Upper lobe of right lung (tissue), 1 donor: ENCODE measurements around the gene KRT6A. TPM values are rescaled to one million over a fixed set of nuclear protein-coding genes. Genes with fewer than 3 reads are reported as not detected.
A peak's percentile ranks its signal among the peaks of the same experiment; 100 is the strongest.
"Not testable (repeated sequence)": the region's sequence is repeated elsewhere in the genome, so short reads cannot be mapped to it uniquely, and the experiment has no call there.

Experiments
- ATAC-seq: fragments of 200-7000 bp; cut with Tn5 transposase; one replicate; pipeline ENCODE4 v1.9.1; 2020; ENCODE audit warnings: mild to moderate bottlenecking, moderate library complexity
- DNase-seq: peaks from one replicate; pipeline ENCODE4 v3.0.0-alpha.2; 2020
- H3K27ac ChIP-seq: fragments of 200-600 bp; one replicate; pipeline ENCODE4 v1.8.0; 2022
- H3K27me3 ChIP-seq: fragments of 200-600 bp; one replicate; pipeline ENCODE4 v1.8.0; 2022; ENCODE audit warnings: mild to moderate bottlenecking
- H3K36me3 ChIP-seq: fragments of 200-600 bp; one replicate; pipeline ENCODE4 v1.8.0; 2022
- H3K4me1 ChIP-seq: fragments of 200-600 bp; one replicate; pipeline ENCODE4 v1.8.0; 2022
- H3K4me3 ChIP-seq: fragments of 200-600 bp; one replicate; pipeline ENCODE4 v1.8.0; 2022; ENCODE audit warnings: mild to moderate bottlenecking
- H3K9me3 ChIP-seq: fragments of 200-600 bp; one replicate; pipeline ENCODE4 v1.8.0; 2022
- intact Hi-C: fragments of 100-400 bp; cut with DNase I; formaldehyde crosslinking; loops from one replicate; pipeline ENCODE4 v1.11.0; 2022
- total RNA-seq: library from RNA; stranded (reverse); fragmentation: NEBNext Ultra II Directional; extraction: Animal tissue kit (Norgen Biotek cat#: 25700); gene quantifications from one replicate; pipeline ENCODE4 v1.2.1, GENCODE V29; 2021
- TF ChIP-seq, protein P1 (sequence below): fragments of 200-600 bp; IDR thresholded peaks from one replicate; pipeline ENCODE4 v1.8.0; 2022; ENCODE audit warnings: antibody characterized with exemption
- donor health status: DM: no; HTN: yes; CAD: no; lungs with severe emphysema.

Gene KRT6A
- total RNA-seq, 1 donor from 2014 or later = 3.0 TPM

DNA sequence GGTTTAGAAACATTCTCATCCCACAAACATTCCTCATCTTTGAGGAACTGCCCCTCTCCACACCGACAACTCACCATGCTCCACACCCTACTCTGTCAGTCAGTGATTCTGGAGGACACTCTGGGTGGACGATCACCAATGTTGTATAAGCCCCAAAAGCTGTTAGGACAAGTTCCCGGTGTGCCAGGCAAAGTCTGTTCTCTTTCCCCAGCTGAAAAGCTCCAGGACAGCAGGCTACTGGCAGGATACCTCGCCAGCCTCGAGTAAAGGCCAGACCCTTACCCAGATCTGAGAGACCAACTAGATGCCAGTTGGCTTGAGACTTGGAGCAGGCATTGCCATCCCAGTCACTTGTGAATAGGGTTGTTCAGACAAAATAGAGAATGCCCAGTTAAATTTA lies 15.2 kb upstream of the KRT6A start:
- no peaks in the 10 kb centered on the region for H3K36me3 ChIP-seq
- peaks cover 10% of the 10 kb centered on the region for H3K27me3 ChIP-seq
- H3K4me3 ChIP-seq = no peak overlapping the region
- DNase-seq (no peak), ATAC-seq (no peak)
- intact Hi-C loops = no loop called here
- TF ChIP-seq, protein P1, sequence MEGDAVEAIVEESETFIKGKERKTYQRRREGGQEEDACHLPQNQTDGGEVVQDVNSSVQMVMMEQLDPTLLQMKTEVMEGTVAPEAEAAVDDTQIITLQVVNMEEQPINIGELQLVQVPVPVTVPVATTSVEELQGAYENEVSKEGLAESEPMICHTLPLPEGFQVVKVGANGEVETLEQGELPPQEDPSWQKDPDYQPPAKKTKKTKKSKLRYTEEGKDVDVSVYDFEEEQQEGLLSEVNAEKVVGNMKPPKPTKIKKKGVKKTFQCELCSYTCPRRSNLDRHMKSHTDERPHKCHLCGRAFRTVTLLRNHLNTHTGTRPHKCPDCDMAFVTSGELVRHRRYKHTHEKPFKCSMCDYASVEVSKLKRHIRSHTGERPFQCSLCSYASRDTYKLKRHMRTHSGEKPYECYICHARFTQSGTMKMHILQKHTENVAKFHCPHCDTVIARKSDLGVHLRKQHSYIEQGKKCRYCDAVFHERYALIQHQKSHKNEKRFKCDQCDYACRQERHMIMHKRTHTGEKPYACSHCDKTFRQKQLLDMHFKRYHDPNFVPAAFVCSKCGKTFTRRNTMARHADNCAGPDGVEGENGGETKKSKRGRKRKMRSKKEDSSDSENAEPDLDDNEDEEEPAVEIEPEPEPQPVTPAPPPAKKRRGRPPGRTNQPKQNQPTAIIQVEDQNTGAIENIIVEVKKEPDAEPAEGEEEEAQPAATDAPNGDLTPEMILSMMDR = no peak
- H3K9me3 ChIP-seq = peaks cover 6% of the 10 kb centered on the region
- no peak overlapping the region for H3K27ac ChIP-seq
- H3K4me1 ChIP-seq = no peaks in the 10 kb centered on the region

DNA sequence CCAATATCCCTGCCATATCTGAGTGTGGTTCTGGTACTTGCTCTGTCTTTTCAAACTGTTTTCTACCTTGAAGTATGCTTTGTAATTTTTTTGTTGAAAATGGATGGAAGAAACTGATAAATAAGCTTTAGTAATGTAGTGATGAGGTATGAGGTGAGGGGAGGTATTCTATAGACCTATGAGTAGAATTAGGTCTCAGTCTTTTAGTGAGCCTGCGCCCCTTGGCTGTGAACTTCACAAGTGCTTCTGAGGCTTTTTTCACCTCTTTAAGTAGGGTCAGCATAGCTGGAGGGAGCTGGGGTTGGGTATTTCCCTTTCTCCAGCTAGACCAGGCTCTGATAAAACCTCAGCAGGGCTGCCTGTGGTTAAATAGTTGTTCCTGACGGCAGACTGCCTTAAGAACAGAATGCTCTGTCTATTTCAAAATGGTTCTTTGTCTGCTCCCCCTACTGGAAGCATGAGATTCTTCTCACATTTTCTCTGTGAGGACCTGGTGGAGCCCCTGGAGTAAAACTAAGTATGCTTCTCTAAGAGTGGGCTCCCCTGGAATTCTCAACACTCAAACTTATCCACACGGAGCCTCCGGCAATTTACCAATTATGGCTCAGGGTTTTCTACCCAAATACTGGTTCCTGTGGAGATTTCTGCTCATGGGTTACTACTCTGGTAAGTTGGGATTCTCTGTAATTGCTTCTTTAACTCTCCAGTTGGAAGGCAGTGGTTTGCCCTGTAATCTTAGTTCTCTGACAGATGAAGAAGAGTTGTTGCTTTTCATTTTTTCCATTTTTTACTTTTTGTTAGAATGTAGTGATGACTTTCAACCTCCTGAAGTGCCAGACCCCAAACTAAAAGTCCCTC lies 14.0 kb upstream of the KRT6A start:
- H3K4me3 ChIP-seq = no peak overlapping the region
- H3K27me3 ChIP-seq = peaks cover 14% of the 10 kb centered on the region
- no peaks in the 10 kb centered on the region for H3K36me3 ChIP-seq
- DNase-seq (no peak), ATAC-seq (peak; percentile 80)
- TF ChIP-seq, protein P1 = peak; percentile 60
- H3K27ac ChIP-seq = no peak overlapping the region
- peaks cover 6% of the 10 kb centered on the region for H3K9me3 ChIP-seq
- intact Hi-C loops = no loop called here
- H3K4me1 ChIP-seq = no peaks in the 10 kb centered on the region

DNA sequence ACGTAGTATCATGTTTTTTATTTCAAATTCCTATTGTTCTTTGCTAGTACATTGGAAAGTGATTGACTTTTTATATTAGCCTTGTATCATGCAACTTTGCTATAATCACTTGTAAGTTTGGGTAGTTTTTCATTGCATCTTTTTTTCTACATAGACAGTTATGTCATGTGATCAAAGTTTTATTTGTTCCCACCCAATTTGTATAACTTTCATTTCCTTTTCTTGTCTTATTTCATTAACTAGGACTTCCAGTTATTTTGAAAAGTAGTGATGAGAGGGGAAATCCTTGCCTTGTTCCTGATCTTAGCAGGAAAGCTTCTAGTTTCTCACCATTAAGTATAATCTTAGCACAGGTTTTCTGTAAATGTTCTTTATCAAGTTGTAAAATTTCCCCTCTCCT lies 9.8 kb upstream of the KRT6A start:
- ATAC-seq = no peak
- TF ChIP-seq, protein P1 = no peak
- H3K4me1 ChIP-seq = no peaks in the 10 kb centered on the region
- no peaks in the 10 kb centered on the region for H3K9me3 ChIP-seq
- DNase-seq = no peak
- no peak overlapping the region for H3K27ac ChIP-seq
- intact Hi-C loops = no loop called here
- peaks cover 14% of the 10 kb centered on the region for H3K27me3 ChIP-seq
- H3K4me3 ChIP-seq = no peak overlapping the region
- no peaks in the 10 kb centered on the region for H3K36me3 ChIP-seq

DNA sequence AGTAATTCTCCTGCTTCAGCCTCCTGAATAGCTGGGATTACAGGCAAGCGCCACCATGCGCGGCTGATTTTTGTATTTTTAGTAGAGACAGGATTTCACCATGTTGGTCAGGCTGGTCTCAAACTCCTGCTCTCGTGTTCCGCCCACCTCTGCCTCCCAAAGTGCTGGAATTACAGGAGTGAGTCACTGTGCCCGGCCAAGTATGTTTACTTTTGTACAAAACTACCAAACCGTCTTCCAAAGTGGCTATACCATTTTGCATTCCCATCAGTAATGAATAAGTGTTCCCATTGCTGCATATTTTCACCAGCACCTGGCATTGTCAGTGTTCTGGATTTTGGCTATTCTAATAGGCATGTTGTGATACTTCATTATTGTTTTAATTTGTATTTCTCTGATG lies 8.4 kb upstream of the KRT6A start:
- DNase-seq (no peak), ATAC-seq (no peak)
- Histone ChIP-seq H3K36me3 (no peaks in the 10 kb centered on the region), H3K27ac (no peak overlapping the region), H3K27me3 (peaks cover 14% of the 10 kb centered on the region), H3K9me3 (no peaks in the 10 kb centered on the region), H3K4me1 (no peaks in the 10 kb centered on the region), H3K4me3 (no peak overlapping the region)
- TF ChIP-seq, protein P1 = no peak
- intact Hi-C loops = no loop called here

DNA sequence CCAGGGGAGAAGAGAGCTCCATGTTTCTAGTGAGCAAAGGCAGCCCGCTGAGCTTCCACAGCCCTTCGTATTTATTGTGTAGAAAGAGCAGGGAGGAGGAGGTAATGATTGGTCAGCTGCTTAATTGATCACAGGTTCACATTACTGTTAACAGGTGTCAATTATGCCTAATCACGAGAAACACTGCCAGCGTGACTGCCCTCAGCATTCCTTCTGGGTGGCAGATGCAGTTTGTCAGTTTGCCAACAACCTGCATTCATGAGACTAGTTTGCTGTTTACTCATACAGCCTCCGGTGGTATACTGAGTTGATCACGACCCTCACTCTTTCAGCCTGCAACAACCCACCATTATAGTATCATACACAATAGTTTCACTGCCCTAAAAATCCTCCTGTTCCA lies 7.5 kb upstream of the KRT6A start:
- H3K9me3 ChIP-seq, H3K36me3 ChIP-seq, H3K27me3 ChIP-seq, H3K4me1 ChIP-seq, H3K27ac ChIP-seq, intact Hi-C loops, DNase-seq, H3K4me3 ChIP-seq, ATAC-seq: not testable (repeated sequence)

DNA sequence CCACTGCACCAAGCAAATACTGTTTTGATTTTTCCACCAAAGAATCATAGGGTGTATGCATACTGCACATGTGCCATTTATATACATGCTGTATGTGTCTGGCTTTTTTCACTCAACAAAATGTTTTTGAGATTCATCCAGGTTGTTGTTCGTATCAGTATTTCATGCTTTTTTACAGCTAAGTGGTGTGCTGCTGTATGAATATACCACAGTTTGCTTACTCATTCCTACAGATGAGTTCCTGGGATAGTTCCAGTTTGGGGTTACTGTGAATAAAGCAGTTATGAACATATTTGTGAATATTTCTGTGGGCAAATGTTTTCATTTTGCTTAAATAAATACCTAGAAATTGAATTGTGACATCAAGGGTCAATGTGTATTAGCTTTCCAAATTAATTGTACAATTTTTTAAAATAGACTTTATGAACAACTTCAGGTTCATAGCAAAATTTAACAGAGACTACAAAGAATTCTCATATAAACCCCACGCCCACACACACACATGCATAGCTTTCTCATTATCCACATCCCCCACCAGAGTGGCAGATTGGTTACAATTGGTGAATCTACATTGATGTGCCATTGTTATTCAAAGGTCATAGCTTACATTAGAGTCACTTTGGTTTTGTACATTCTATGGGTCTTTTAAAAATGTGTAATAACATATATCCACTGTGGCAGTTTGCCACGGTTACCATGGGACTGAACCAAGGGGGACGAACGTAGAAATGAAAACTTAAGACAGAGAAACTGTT lies 6.9 kb upstream of the KRT6A start:
- H3K27ac ChIP-seq = no peak overlapping the region
- peaks cover 4% of the 10 kb centered on the region for H3K27me3 ChIP-seq
- H3K9me3 ChIP-seq = no peaks in the 10 kb centered on the region
- H3K36me3 ChIP-seq = no peaks in the 10 kb centered on the region
- ATAC-seq (no peak), DNase-seq (no peak)
- H3K4me3 ChIP-seq = no peak overlapping the region
- intact Hi-C loops = no loop called here
- TF ChIP-seq, protein P1 = no peak
- peaks cover 8% of the 10 kb centered on the region for H3K4me1 ChIP-seq
